Stimulated activated memory B cell treated with anti-CD40 and anti-IgM and Interleukin-4, amounts not matched to agents 10 μg/mL and 1 μg/mL and 100 μg/mL, for 72 hours (primary cell): ENCODE measurements around the gene CCDC85C.

Experiments
- ATAC-seq: fragments of 150-1000 bp; cut with Tn5 transposase; 2 replicates; pipeline ENCODE4 v1.10.0; 2021
- H3K27ac Mint-ChIP-seq: one replicate; pipeline ENCODE4 v1.8.0; 2022; ENCODE audit warnings: mild to moderate bottlenecking, mixed read lengths
- H3K27me3 Mint-ChIP-seq: one replicate; pipeline ENCODE4 v1.8.0; 2022; ENCODE audit warnings: mixed read lengths
- H3K36me3 Mint-ChIP-seq: one replicate; pipeline ENCODE4 v1.8.0; 2022; ENCODE audit warnings: mixed read lengths
- H3K4me1 Mint-ChIP-seq: one replicate; pipeline ENCODE4 v1.8.0; 2022; ENCODE audit warnings: mixed read lengths
- H3K4me3 Mint-ChIP-seq: one replicate; pipeline ENCODE4 v1.8.0; 2022; ENCODE audit warnings: mild to moderate bottlenecking, moderate library complexity, mixed read lengths
- H3K9me3 Mint-ChIP-seq: one replicate; pipeline ENCODE4 v1.8.0; 2022; ENCODE audit warnings: mixed read lengths

The CCDC85C gene

GRCh38 chr14:99509871-99510555 is 94.0 kb downstream of the CCDC85C start:
- H3K4me3 Mint-ChIP-seq = no peak overlapping the region
- H3K27ac Mint-ChIP-seq = peak overlapping the region; percentile 30
- H3K9me3 Mint-ChIP-seq = no peaks in the 10 kb centered on the region
- no peak for ATAC-seq
- H3K4me1 Mint-ChIP-seq = peaks cover 13% of the 10 kb centered on the region
- no peaks in the 10 kb centered on the region for H3K27me3 Mint-ChIP-seq
- peaks cover 47% of the 10 kb centered on the region for H3K36me3 Mint-ChIP-seq

- Mint-ChIP-seq H3K9me3 (no peaks in the 10 kb centered on the region), H3K36me3 (peaks cover 56% of the 10 kb centered on the region), H3K4me1 (peaks cover 9% of the 10 kb centered on the region), H3K4me3 (no peak overlapping the region), H3K27me3 (no peaks in the 10 kb centered on the region), H3K27ac (peak overlapping the region; percentile 30)
- no peak for ATAC-seq
Measured at GRCh38 chr14:99508896-99509629, 94.9 kb downstream of the CCDC85C start.

GRCh38 chr14:99507860-99508640 is 96.0 kb downstream of the CCDC85C start:
- Mint-ChIP-seq H3K9me3 (no peaks in the 10 kb centered on the region), H3K4me1 (no peaks in the 10 kb centered on the region), H3K27me3 (no peaks in the 10 kb centered on the region), H3K27ac (no peak overlapping the region), H3K36me3 (peaks cover 65% of the 10 kb centered on the region), H3K4me3 (no peak overlapping the region)
- ATAC-seq = no peak

- Mint-ChIP-seq H3K4me3 (no peak overlapping the region), H3K27ac (no peak overlapping the region)
- no peak for ATAC-seq
Measured at GRCh38 chr14:99506276-99506675, 97.7 kb downstream of the CCDC85C start.

GRCh38 chr14:99505089-99505488 is 98.9 kb downstream of the CCDC85C start:
- H3K27ac Mint-ChIP-seq = no peak overlapping the region
- H3K9me3 Mint-ChIP-seq = no peaks in the 10 kb centered on the region
- no peaks in the 10 kb centered on the region for H3K27me3 Mint-ChIP-seq
- peaks cover 81% of the 10 kb centered on the region for H3K36me3 Mint-ChIP-seq
- no peak overlapping the region for H3K4me3 Mint-ChIP-seq
- no peaks in the 10 kb centered on the region for H3K4me1 Mint-ChIP-seq
- ATAC-seq = no peak

More at GRCh38 chr14:99506276-99506675, 97.7 kb downstream of the CCDC85C start:
- Mint-ChIP-seq H3K9me3 (no peaks in the 10 kb centered on the region), H3K36me3 (peaks cover 72% of the 10 kb centered on the region), H3K4me1 (no peaks in the 10 kb centered on the region), H3K27me3 (no peaks in the 10 kb centered on the region)

- Mint-ChIP-seq H3K4me1 (no peaks in the 10 kb centered on the region), H3K4me3 (no peak overlapping the region), H3K9me3 (no peaks in the 10 kb centered on the region), H3K27me3 (no peaks in the 10 kb centered on the region), H3K36me3 (peaks cover 77% of the 10 kb centered on the region), H3K27ac (peak overlapping the region; percentile 42)
- no peak for ATAC-seq
Measured at GRCh38 chr14:99503848-99504453, 100.1 kb downstream of the CCDC85C start.

GRCh38 chr14:99502989-99503421 is 101.0 kb downstream of the CCDC85C start:
- H3K27ac Mint-ChIP-seq = no peak overlapping the region
- H3K9me3 Mint-ChIP-seq = no peaks in the 10 kb centered on the region
- H3K36me3 Mint-ChIP-seq = peaks cover 75% of the 10 kb centered on the region
- H3K4me1 Mint-ChIP-seq = no peaks in the 10 kb centered on the region
- peak; percentile 62 for ATAC-seq
- H3K4me3 Mint-ChIP-seq = no peak overlapping the region
- no peaks in the 10 kb centered on the region for H3K27me3 Mint-ChIP-seq

- H3K9me3 Mint-ChIP-seq = no peaks in the 10 kb centered on the region
- no peaks in the 10 kb centered on the region for H3K4me1 Mint-ChIP-seq
- no peak overlapping the region for H3K27ac Mint-ChIP-seq
- peaks cover 68% of the 10 kb centered on the region for H3K36me3 Mint-ChIP-seq
- H3K4me3 Mint-ChIP-seq = no peak overlapping the region
- ATAC-seq = no peak
- H3K27me3 Mint-ChIP-seq = no peaks in the 10 kb centered on the region
Measured at GRCh38 chr14:99497894-99498293, 106.1 kb downstream of the CCDC85C start.

- Mint-ChIP-seq H3K27ac (no peak overlapping the region), H3K4me1 (no peaks in the 10 kb centered on the region), H3K36me3 (peaks cover 66% of the 10 kb centered on the region), H3K9me3 (no peaks in the 10 kb centered on the region), H3K4me3 (no peak overlapping the region), H3K27me3 (no peaks in the 10 kb centered on the region)
- no peak for ATAC-seq
Measured at GRCh38 chr14:99497341-99497740, 106.7 kb downstream of the CCDC85C start.

- H3K27me3 Mint-ChIP-seq = no peaks in the 10 kb centered on the region
- peaks cover 63% of the 10 kb centered on the region for H3K4me1 Mint-ChIP-seq
- H3K27ac Mint-ChIP-seq = no peak overlapping the region
- H3K36me3 Mint-ChIP-seq = no peaks in the 10 kb centered on the region
- no peak overlapping the region for H3K4me3 Mint-ChIP-seq
- H3K9me3 Mint-ChIP-seq = no peaks in the 10 kb centered on the region
- no peak for ATAC-seq
Measured at GRCh38 chr14:99484106-99484505, 119.9 kb downstream of the CCDC85C start.

GRCh38 chr14:99481745-99482099 is 122.3 kb downstream of the CCDC85C start:
- Mint-ChIP-seq H3K27me3 (no peaks in the 10 kb centered on the region), H3K9me3 (no peaks in the 10 kb centered on the region), H3K4me3 (peak overlapping the region; percentile 84), H3K4me1 (peaks cover 58% of the 10 kb centered on the region), H3K27ac (peak overlapping the region; percentile 96), H3K36me3 (peaks cover 6% of the 10 kb centered on the region)
- no peak for ATAC-seq

GRCh38 chr14:99480917-99481744 is 122.9 kb downstream of the CCDC85C start, which contains the start of gene CCNK:
Gene CCNK, plus strand, starts transcription at chr14:99481409. Its CDS starts 11,269 bp downstream, at chr14:99492678.
- H3K4me3 Mint-ChIP-seq = peak within 1 kb of the TSS; percentile 84
- ATAC-seq = peak; percentile 96
- peaks cover 52% of the 10 kb centered on the region for H3K4me1 Mint-ChIP-seq
- no peaks in the 10 kb centered on the region for H3K9me3 Mint-ChIP-seq
- no peaks in the 10 kb centered on the region for H3K27me3 Mint-ChIP-seq
- H3K27ac Mint-ChIP-seq = peak within 1 kb of the TSS; percentile 96
- peaks cover 6% of the 10 kb centered on the region for H3K36me3 Mint-ChIP-seq

GRCh38 chr14:99479906-99480869 is 123.8 kb downstream of the CCDC85C start, which contains the start of gene SETD3:
Gene SETD3, minus strand, starts transcription at chr14:99480859. Its CDS starts 15,054 bp downstream, at chr14:99465805.
- peak within 1 kb of the TSS; percentile 84 for H3K4me3 Mint-ChIP-seq
- peak; percentile 0 for ATAC-seq
- peaks cover 51% of the 10 kb centered on the region for H3K4me1 Mint-ChIP-seq
- H3K36me3 Mint-ChIP-seq = peaks cover 6% of the 10 kb centered on the region
- H3K9me3 Mint-ChIP-seq = no peaks in the 10 kb centered on the region
- H3K27ac Mint-ChIP-seq = peak within 1 kb of the TSS; percentile 96
- no peaks in the 10 kb centered on the region for H3K27me3 Mint-ChIP-seq
